Measurements from ENCODE around the gene MYRIP. TPM values are rescaled to one million over a fixed set of nuclear protein-coding genes. Genes with fewer than 3 reads are reported as not detected.
"Not testable (repeated sequence)": the region's sequence is repeated elsewhere in the genome, so short reads cannot be mapped to it uniquely, and the experiment has no call there.

Gene MYRIP
- total RNA-seq, 1 donor from 2014 or later, result 0.53 TPM

DNA sequence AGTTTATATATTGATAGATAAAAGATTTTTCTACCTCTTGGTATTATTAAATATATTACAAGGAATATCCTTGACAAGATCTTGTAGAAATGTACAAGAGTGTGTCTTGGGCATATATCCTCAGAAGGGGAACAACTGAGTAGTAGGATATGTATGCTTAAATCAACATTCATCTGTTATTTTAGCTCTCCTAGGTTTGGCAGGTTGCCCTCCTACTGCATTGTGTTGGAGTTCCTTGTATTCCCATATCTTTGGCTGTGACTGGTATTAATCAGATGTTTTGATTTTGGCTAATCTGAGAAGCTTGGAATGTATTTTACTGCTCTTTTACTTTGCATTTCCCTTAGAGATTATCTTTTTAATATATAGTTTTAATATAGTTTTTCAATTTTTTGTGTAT, 4.6 kb downstream of the MYRIP start:
- Mint-ChIP-seq H3K27ac (no peak overlapping the region), H3K36me3 (no peaks in the 10 kb centered on the region), H3K4me3 (no peak overlapping the region), H3K27me3 (peaks cover 70% of the 10 kb centered on the region), H3K9me3 (no peaks in the 10 kb centered on the region), H3K4me1 (ENCODE audit: unreplicated experiment) (peaks cover 12% of the 10 kb centered on the region)
- no peak for DNase-seq (ENCODE audit: extremely low spot score, unreplicated experiment)
- TF ChIP-seq, protein P1, sequence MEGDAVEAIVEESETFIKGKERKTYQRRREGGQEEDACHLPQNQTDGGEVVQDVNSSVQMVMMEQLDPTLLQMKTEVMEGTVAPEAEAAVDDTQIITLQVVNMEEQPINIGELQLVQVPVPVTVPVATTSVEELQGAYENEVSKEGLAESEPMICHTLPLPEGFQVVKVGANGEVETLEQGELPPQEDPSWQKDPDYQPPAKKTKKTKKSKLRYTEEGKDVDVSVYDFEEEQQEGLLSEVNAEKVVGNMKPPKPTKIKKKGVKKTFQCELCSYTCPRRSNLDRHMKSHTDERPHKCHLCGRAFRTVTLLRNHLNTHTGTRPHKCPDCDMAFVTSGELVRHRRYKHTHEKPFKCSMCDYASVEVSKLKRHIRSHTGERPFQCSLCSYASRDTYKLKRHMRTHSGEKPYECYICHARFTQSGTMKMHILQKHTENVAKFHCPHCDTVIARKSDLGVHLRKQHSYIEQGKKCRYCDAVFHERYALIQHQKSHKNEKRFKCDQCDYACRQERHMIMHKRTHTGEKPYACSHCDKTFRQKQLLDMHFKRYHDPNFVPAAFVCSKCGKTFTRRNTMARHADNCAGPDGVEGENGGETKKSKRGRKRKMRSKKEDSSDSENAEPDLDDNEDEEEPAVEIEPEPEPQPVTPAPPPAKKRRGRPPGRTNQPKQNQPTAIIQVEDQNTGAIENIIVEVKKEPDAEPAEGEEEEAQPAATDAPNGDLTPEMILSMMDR (conservative IDR thresholded peaks at IDR 0.05), result no peak

GRCh38 chr3:39819899-39820298, 10.5 kb downstream of the MYRIP start:
- TF ChIP-seq, protein P1 (conservative IDR thresholded peaks at IDR 0.05), result no peak
- no peaks in the 10 kb centered on the region for H3K4me1 Mint-ChIP-seq (ENCODE audit: unreplicated experiment)
- no peaks in the 10 kb centered on the region for H3K36me3 Mint-ChIP-seq
- no peak overlapping the region for H3K4me3 Mint-ChIP-seq
- peaks cover 60% of the 10 kb centered on the region for H3K27me3 Mint-ChIP-seq
- H3K27ac Mint-ChIP-seq, result no peak overlapping the region
- no peak for DNase-seq (ENCODE audit: extremely low spot score, unreplicated experiment)
- no peaks in the 10 kb centered on the region for H3K9me3 Mint-ChIP-seq

- not testable (repeated sequence) for H3K9me3 Mint-ChIP-seq; H3K36me3 Mint-ChIP-seq; H3K4me1 Mint-ChIP-seq (ENCODE audit: unreplicated experiment); DNase-seq (ENCODE audit: extremely low spot score, unreplicated experiment); H3K27ac Mint-ChIP-seq; H3K4me3 Mint-ChIP-seq
- peaks cover 34% of the 10 kb centered on the region for H3K27me3 Mint-ChIP-seq
Observed at GRCh38 chr3:39833764-39834163, 24.4 kb downstream of the MYRIP start.

DNA sequence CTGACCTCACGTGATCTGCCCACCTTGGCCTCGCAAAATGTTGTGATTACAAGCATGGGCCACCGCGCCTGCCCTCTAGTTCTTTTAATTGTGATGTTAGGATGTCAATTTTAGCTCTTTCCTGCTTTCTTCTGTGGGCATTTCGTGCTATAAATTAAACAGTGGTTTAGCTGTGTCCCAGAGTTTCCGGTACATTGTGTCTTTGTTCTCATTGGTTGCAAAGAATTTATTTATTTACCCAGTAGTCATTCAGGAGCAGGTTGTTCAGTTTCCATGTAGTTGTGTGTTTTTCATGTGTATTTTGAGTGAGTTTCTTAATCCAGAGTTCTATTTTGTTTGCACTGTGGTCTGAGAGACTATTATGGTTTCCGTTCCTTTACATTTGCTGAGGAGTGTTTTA, 30.1 kb downstream of the MYRIP start:
- Mint-ChIP-seq H3K27ac (no peak overlapping the region), H3K9me3 (no peaks in the 10 kb centered on the region), H3K4me3 (no peak overlapping the region), H3K27me3 (peaks cover 8% of the 10 kb centered on the region), H3K36me3 (no peaks in the 10 kb centered on the region), H3K4me1 (ENCODE audit: unreplicated experiment) (no peaks in the 10 kb centered on the region)
- TF ChIP-seq, protein P1 (conservative IDR thresholded peaks at IDR 0.05), result no peak
- no peak for DNase-seq (ENCODE audit: extremely low spot score, unreplicated experiment)

GRCh38 chr3:39843440-39843839, 34.0 kb downstream of the MYRIP start:
- H3K9me3 Mint-ChIP-seq, result no peaks in the 10 kb centered on the region
- TF ChIP-seq, protein P1 (conservative IDR thresholded peaks at IDR 0.05), result no peak
- H3K4me3 Mint-ChIP-seq, result no peak overlapping the region
- no peaks in the 10 kb centered on the region for H3K4me1 Mint-ChIP-seq (ENCODE audit: unreplicated experiment)
- no peak overlapping the region for H3K27ac Mint-ChIP-seq
- H3K36me3 Mint-ChIP-seq, result no peaks in the 10 kb centered on the region
- peaks cover 10% of the 10 kb centered on the region for H3K27me3 Mint-ChIP-seq
- no peak for DNase-seq (ENCODE audit: extremely low spot score, unreplicated experiment)

DNA sequence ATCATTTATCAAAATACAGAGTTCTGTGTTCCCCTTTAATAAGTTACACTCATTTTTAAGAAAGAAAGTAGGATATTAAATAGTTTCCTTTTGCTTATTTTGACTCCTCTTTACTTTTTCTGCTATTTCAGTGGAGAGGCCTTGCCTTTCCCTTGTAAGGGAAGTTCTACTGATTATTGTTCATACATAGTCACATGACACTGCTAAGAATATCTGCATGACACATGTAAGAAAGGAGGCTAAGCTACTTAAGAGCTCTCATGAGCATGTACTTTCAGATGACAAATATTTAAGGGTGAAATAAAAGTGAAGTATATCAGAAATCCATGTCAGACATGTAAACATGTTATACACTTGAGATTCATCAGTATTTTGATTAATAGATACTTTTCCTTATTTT, 39.0 kb downstream of the MYRIP start:
- Mint-ChIP-seq H3K27ac (no peak overlapping the region), H3K4me1 (ENCODE audit: unreplicated experiment) (no peaks in the 10 kb centered on the region), H3K4me3 (no peak overlapping the region), H3K36me3 (no peaks in the 10 kb centered on the region), H3K9me3 (no peaks in the 10 kb centered on the region), H3K27me3 (peaks cover 17% of the 10 kb centered on the region)
- TF ChIP-seq, protein P1 (conservative IDR thresholded peaks at IDR 0.05), result no peak
- DNase-seq (ENCODE audit: extremely low spot score, unreplicated experiment), result no peak

Data from type B pancreatic cell (in vitro differentiated cells).